GM12801 (cell line): ENCODE data around the gene EEFSEC.

Experiments
- TF ChIP-seq, protein P1 (sequence below): IDR thresholded peaks from one replicate; pipeline ENCODE4 v1.5.1; 2011; ENCODE audit warnings: control low read depth; ENCODE audit not compliant: insufficient read length; ENCODE audit errors: extremely low read depth

Gene EEFSEC

DNA sequence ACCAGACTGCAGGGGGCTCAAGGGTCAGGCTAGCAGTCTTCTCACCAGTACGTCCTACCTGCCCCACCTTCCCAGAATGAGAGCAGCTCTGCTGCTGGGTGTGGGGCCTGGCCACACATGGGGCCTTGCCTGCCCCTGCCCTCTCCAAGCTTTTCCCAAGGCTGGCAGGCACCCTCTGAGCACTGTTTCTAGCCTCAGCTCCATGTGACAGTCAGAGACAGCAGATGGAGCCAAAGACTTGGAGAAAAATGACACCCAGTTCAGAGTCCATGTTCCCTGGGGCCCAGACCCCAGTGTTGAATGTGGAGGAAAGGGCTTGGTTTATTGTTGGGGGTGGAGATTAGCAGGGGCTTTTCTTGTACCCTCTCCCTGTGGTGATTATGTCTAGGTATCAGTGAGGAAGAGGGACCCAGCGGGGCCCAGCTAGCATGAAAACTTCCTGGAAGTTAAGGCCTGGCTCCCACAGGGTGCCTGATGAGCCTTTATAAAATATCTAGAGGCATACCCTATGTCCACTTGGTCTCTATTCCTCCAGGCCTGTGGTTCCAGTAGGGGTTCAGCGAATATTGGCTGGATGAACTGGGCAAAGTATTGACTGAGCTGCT, 153.8 kb downstream of the EEFSEC start:
- TF ChIP-seq, protein P1, sequence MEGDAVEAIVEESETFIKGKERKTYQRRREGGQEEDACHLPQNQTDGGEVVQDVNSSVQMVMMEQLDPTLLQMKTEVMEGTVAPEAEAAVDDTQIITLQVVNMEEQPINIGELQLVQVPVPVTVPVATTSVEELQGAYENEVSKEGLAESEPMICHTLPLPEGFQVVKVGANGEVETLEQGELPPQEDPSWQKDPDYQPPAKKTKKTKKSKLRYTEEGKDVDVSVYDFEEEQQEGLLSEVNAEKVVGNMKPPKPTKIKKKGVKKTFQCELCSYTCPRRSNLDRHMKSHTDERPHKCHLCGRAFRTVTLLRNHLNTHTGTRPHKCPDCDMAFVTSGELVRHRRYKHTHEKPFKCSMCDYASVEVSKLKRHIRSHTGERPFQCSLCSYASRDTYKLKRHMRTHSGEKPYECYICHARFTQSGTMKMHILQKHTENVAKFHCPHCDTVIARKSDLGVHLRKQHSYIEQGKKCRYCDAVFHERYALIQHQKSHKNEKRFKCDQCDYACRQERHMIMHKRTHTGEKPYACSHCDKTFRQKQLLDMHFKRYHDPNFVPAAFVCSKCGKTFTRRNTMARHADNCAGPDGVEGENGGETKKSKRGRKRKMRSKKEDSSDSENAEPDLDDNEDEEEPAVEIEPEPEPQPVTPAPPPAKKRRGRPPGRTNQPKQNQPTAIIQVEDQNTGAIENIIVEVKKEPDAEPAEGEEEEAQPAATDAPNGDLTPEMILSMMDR, result no peak

- TF ChIP-seq, protein P1, result no peak
Measured at GRCh38 chr3:128307781-128308469, 154.6 kb downstream of the EEFSEC start.

DNA sequence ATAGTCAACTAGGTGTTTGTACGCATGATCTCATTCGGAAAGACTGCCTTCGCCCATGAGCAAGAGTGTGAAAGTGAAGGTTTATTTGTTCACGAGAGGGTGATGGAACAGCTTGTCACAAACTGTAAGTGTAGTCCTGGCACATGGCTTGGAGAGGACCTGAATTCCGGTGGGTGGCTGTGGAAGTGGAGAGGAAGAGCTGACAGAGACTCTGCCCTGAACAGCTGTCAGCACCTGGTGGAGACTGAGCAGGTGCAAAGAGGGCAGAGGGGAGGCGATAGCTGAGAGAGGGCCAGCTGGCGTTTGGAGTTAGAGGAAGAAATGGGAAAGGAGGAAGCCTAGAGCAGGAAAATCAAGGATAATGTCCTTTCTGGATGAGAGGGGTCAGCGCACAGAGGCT, 155.7 kb downstream of the EEFSEC start:
- TF ChIP-seq, protein P1, result no peak

GRCh38 chr3:128310286-128311058, 157.2 kb downstream of the EEFSEC start:
- TF ChIP-seq, protein P1, result no peak

- TF ChIP-seq, protein P1, result no peak
Measured at GRCh38 chr3:128311441-128311844, 158.2 kb downstream of the EEFSEC start.

DNA sequence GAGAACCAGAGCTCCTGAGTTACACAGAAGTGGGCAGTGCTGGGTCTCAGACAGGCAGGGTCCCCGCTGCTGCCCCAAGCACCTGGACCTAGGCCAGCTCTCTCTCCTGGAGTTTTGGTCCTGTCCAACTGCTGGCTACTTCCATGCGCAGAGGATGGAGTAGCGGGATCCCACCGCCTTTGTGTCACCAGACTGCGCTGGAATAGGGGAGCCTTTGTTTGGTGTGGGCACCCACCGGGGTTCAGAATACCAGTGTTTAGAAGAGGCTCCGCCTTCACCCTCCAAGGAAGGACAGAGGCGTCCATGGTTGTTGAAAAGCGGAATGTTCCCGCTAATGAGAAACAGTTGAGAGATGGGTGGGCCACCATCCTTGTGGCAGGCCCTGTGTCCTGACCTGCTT, 159.0 kb downstream of the EEFSEC start:
- TF ChIP-seq, protein P1, result no peak

DNA sequence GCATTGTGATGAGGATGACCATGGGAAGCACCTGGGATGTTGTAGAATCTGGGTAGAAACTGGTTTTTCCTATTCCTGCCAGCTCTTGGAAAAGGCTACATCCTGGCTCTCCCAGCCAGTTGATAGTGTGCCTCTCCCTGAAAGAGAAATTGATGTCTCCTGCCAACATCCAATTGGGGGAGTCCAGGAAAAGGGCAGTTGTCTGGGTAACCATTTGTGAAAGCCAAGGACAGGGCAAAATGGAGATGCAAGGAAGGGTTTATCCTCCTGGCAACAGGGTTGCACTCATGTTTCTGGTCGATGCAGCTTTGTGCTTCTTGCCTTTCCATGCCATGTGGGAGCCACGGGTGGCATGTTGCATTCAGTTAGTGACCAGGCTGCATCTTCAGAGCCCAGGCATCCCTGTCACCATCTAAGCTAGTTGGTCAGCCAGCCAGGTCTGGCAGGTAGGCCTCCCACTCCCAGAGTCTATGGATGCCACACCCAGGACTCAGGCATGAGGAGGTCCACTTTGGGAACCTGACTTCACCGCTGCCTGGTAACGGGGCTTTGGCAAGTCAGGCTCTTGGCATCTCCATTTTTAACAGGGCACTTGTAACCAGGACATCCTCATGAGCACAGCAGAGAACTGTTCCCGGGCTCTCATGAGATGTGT, 159.9 kb downstream of the EEFSEC start:
- TF ChIP-seq, protein P1, result no peak
